ENCODE results near the gene COL8A2.
A peak's percentile ranks its signal among the peaks of the same experiment; 100 is the strongest.

Gene COL8A2

GRCh38 chr1:36151845-36152203 lies 26.8 kb upstream of the COL8A2 start:
- Histone ChIP-seq H3K9ac (peak overlapping the region; percentile 85; the same call in 1 of the 2 replicates), H3K4me1 (ENCODE audit: low read depth, poor library complexity, severe bottlenecking) (peaks cover 46% of the 10 kb centered on the region), H3K4me2 (peak overlapping the region; percentile 83), H3K36me3 (ENCODE audit: insufficient read depth) (no peaks in the 10 kb centered on the region), H3K27me3 (ENCODE audit: insufficient read depth, low read depth) (no peaks in the 10 kb centered on the region), H3K4me3 (IDR thresholded peaks at IDR 0.05; ENCODE audit: insufficient read depth, low read depth, low read length) (no peak overlapping the region), H4K20me1 (ENCODE audit: insufficient read depth) (no peaks in the 10 kb centered on the region), H3K27ac (peak overlapping the region; percentile 97), H3K79me2 (ENCODE audit: insufficient read depth, low read depth) (peaks cover 38% of the 10 kb centered on the region), H2AFZ (ENCODE audit: low read depth) (peak overlapping the region; percentile 32)
- no peak for TF ChIP-seq CTCF (conservative IDR thresholded peaks at IDR 0.05; ENCODE audit: low read depth, low read length)

GRCh38 chr1:36151134-36151844 lies 26.3 kb upstream of the COL8A2 start:
- no peak overlapping the region for H3K4me3 ChIP-seq (IDR thresholded peaks at IDR 0.05; ENCODE audit: insufficient read depth, low read depth, low read length)
- H3K79me2 ChIP-seq (ENCODE audit: insufficient read depth, low read depth) = peaks cover 35% of the 10 kb centered on the region
- H2AFZ ChIP-seq (ENCODE audit: low read depth) = peak overlapping the region; percentile 32
- no peaks in the 10 kb centered on the region for H3K27me3 ChIP-seq (ENCODE audit: insufficient read depth, low read depth)
- H3K36me3 ChIP-seq (ENCODE audit: insufficient read depth) = no peaks in the 10 kb centered on the region
- peak overlapping the region; percentile 85; the same call in 1 of the 2 replicates for H3K9ac ChIP-seq
- H3K27ac ChIP-seq = peak overlapping the region; percentile 97
- no peaks in the 10 kb centered on the region for H4K20me1 ChIP-seq (ENCODE audit: insufficient read depth)
- peak overlapping the region; percentile 83 for H3K4me2 ChIP-seq
- peaks cover 46% of the 10 kb centered on the region for H3K4me1 ChIP-seq (ENCODE audit: low read depth, poor library complexity, severe bottlenecking)
- TF ChIP-seq CTCF (conservative IDR thresholded peaks at IDR 0.05; ENCODE audit: low read depth, low read length) = no peak

GRCh38 chr1:36150296-36151133 lies 25.5 kb upstream of the COL8A2 start:
- Histone ChIP-seq H3K36me3 (ENCODE audit: insufficient read depth) (no peaks in the 10 kb centered on the region), H2AFZ (ENCODE audit: low read depth) (peak overlapping the region; percentile 32), H3K4me1 (ENCODE audit: low read depth, poor library complexity, severe bottlenecking) (peaks cover 46% of the 10 kb centered on the region), H3K27ac (peak overlapping the region; percentile 97), H3K27me3 (ENCODE audit: insufficient read depth, low read depth) (no peaks in the 10 kb centered on the region), H3K79me2 (ENCODE audit: insufficient read depth, low read depth) (peaks cover 37% of the 10 kb centered on the region), H3K4me3 (IDR thresholded peaks at IDR 0.05; ENCODE audit: insufficient read depth, low read depth, low read length) (peak overlapping the region; percentile 23), H4K20me1 (ENCODE audit: insufficient read depth) (no peaks in the 10 kb centered on the region), H3K9ac (peak overlapping the region; percentile 85), H3K4me2 (peak overlapping the region; percentile 83)
- TF ChIP-seq CTCF (conservative IDR thresholded peaks at IDR 0.05; ENCODE audit: low read depth, low read length) = no peak

GRCh38 chr1:36149973-36150295 lies 24.9 kb upstream of the COL8A2 start:
- peak overlapping the region; percentile 32 for H2AFZ ChIP-seq (ENCODE audit: low read depth)
- peak overlapping the region; percentile 83 for H3K4me2 ChIP-seq
- H3K4me3 ChIP-seq (IDR thresholded peaks at IDR 0.05; ENCODE audit: insufficient read depth, low read depth, low read length) = peak overlapping the region; percentile 23
- H3K9ac ChIP-seq = peak overlapping the region; percentile 85
- peaks cover 36% of the 10 kb centered on the region for H3K79me2 ChIP-seq (ENCODE audit: insufficient read depth, low read depth)
- peak overlapping the region; percentile 97 for H3K27ac ChIP-seq
- no peaks in the 10 kb centered on the region for H4K20me1 ChIP-seq (ENCODE audit: insufficient read depth)
- H3K4me1 ChIP-seq (ENCODE audit: low read depth, poor library complexity, severe bottlenecking) = peaks cover 42% of the 10 kb centered on the region
- H3K27me3 ChIP-seq (ENCODE audit: insufficient read depth, low read depth) = no peaks in the 10 kb centered on the region
- no peaks in the 10 kb centered on the region for H3K36me3 ChIP-seq (ENCODE audit: insufficient read depth)
- no peak for TF ChIP-seq CTCF (conservative IDR thresholded peaks at IDR 0.05; ENCODE audit: low read depth, low read length)
